CD4-positive, alpha-beta T cell treated with Interferon gamma for 1 hour (primary cell): ENCODE results near the gene ZC3HAV1.

Experiments used
- DNase-seq: peaks from one replicate; pipeline ENCODE4 v3.0.0-alpha.2; 2020

Gene ZC3HAV1

DNA sequence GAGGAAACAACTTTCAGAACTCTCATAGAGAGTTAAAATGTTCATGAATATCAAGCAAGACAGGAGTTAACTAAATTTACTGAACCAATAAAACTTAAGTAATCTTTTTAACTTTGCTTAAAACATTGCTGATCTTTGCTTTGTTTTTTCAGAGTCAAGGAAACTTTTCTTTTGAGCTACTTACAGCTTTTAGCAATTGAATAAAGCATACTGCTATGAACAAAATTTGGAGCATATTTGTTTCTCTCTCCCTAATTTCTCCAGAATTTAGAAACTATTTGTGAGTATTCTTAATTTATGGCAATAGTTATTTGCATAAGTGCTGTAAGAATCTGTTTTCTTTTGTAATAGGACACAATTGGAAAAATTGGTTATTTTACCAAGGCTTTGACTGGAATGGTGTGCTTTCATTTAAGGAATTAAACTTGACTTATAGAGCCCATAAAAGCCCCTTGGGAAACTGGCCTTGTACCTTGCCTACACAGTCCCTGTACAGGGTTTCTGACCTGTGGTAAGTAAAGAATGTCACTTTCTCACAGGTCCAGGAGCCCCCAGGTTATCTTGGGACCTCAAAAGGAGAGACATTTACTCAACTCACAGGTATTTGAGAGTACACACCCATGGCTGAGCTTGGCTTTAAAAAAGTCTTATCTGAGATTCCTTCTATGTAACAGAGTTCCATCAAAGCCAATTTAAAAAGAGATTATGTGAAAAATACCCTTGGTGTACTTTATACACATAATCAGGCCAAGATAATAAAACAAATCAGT, 105.0 kb downstream of the ZC3HAV1 start:
- no peak for DNase-seq

DNA sequence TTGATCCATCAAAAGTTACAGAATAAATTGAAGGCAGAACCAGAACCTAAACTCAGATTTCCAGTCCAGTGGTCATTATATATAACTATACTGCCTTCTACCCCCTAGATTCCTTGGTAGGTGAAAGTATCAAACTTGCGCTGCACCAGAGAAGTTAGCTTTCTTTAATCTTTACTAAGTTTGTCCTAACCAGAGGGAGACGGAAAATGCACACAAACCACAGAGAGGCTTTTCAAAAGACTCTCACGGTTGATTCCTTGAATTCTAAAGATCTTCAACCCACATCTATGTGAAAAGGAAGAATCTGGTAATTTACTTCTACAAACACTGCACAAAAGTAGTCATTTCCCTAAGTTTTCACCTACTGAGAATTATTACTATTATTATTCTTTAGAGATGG, 110.1 kb downstream of the ZC3HAV1 start:
- no peak for DNase-seq
